Right lobe of liver (tissue), 6 donors: ENCODE results near the gene ANO4. TPM values are rescaled to one million over a fixed set of nuclear protein-coding genes. Genes with fewer than 3 reads are reported as not detected.

ENCODE experiments used
- ATAC-seq, 4 donors: fragments of 200-7000 bp; cut with Tn5 transposase; one replicate each; pipeline ENCODE4 v1.9.1; 2020; ENCODE audit warnings: mild to moderate bottlenecking in 4 of 4, moderate library complexity in 4 of 4
- DNase-seq, 3 donors: peaks; one replicate each; pipeline ENCODE4 v3.0.0-alpha.2; 2020
- H3K27ac ChIP-seq, 3 donors: fragments of 200-600 bp; one replicate each; pipeline ENCODE4 v1.8.0; 2022
- H3K27me3 ChIP-seq, 2 donors: fragments of 200-600 bp; one replicate each; pipeline ENCODE4 v1.8.0; 2022
- H3K36me3 ChIP-seq, 4 donors: fragments of 200-600 bp; sonication (generic) in 1 of 4; one replicate each; pipeline versions ENCODE4 v1.5.1 to v1.8.0; 2017 to 2022; ENCODE audit warnings: control low read depth in 1 of 4
- H3K4me1 ChIP-seq, 4 donors: fragments of 200-600 bp; sonication (generic) in 1 of 4; one replicate each; pipeline versions ENCODE4 v1.5.1 to v1.8.0; 2017 to 2022; ENCODE audit warnings: control low read depth in 1 of 4
- H3K4me3 ChIP-seq, 3 donors: fragments of 200-600 bp; one replicate each; pipeline ENCODE4 v1.8.0; 2022
- H3K9me3 ChIP-seq, 4 donors: fragments of 200-600 bp; sonication (generic) in 1 of 4; one replicate each; pipeline versions ENCODE4 v1.5.1 to v1.8.0; 2017 to 2022; ENCODE audit warnings: control low read depth in 1 of 4
- POLR2A ChIP-seq: fragments of 450-650 bp; IDR thresholded peaks from one replicate; pipeline ENCODE4 v1.6.1; 2017; ENCODE audit warnings: antibody characterized with exemption, mild to moderate bottlenecking
- WGBS: methylation state at CpG from one replicate; pipeline ENCODE4 v1.1.6; 2018; ENCODE audit warnings: low coverage, low lambda C conversion rate; ENCODE audit not compliant: insufficient coverage; ENCODE audit errors: missing lambda C conversion rate; 5-methylcytosine and 5-hydroxymethylcytosine counted together
- intact Hi-C, 2 donors: fragments of 100-400 bp; cut with DNase I; formaldehyde crosslinking; loops; one replicate each; pipeline versions ENCODE4 v1.11.2 to v1.14.1; 2022
- total RNA-seq, 6 experiments: library from RNA; depleted of rRNA in 2 of 6; stranded (reverse); fragments of >200 nt in 2 of 6; fragmentation: NEBNext Ultra II Directional in 3 of 6; extraction: Animal tissue kit (Norgen Biotek cat#: 25700) in 3 of 6; gene quantifications; one replicate each; pipeline versions ENCODE4 v1.1.0 to v1.2.4, GENCODE V29; 2016 to 2023
- TF ChIP-seq, protein P1 (sequence below), 4 donors: fragments of 200-600 bp in 3 of 4; fragments of 450-650 bp in 1 of 4; IDR thresholded peaks; one replicate each; pipeline versions ENCODE4 v1.5.1 to v1.8.0; 2016 to 2022; ENCODE audit warnings: antibody characterized with exemption in 4 of 4, mild to moderate bottlenecking in 2 of 4
- donor health status: DM: no; HTN: yes; CAD: no.
- donor health status: DM: no; HTN: no; CAD: no.
- donor health status: DM: no; HTN: no; CAD: no.
- donor health status: DM: no; HTN: yes; CAD: no.
- donor health status: DM: no; HTN: yes; CAD: no.

The ANO4 gene
- total RNA-seq, 6 experiments from 2014 or later, result 0.13 TPM; not detected in 5

- intact Hi-C loops, result no loop called here
- H3K4me1 ChIP-seq, result no peaks in the 10 kb centered on the region
- H3K27me3 ChIP-seq, result no peaks in the 10 kb centered on the region
- ATAC-seq (no peak), DNase-seq (no peak)
- 24% methylated on average over 3 of the region's 3 CpGs for WGBS
- H3K9me3 ChIP-seq, result no peaks in the 10 kb centered on the region
- H3K27ac ChIP-seq, result no peak overlapping the region
- TF ChIP-seq POLR2A, result no peak
- TF ChIP-seq, protein P1, sequence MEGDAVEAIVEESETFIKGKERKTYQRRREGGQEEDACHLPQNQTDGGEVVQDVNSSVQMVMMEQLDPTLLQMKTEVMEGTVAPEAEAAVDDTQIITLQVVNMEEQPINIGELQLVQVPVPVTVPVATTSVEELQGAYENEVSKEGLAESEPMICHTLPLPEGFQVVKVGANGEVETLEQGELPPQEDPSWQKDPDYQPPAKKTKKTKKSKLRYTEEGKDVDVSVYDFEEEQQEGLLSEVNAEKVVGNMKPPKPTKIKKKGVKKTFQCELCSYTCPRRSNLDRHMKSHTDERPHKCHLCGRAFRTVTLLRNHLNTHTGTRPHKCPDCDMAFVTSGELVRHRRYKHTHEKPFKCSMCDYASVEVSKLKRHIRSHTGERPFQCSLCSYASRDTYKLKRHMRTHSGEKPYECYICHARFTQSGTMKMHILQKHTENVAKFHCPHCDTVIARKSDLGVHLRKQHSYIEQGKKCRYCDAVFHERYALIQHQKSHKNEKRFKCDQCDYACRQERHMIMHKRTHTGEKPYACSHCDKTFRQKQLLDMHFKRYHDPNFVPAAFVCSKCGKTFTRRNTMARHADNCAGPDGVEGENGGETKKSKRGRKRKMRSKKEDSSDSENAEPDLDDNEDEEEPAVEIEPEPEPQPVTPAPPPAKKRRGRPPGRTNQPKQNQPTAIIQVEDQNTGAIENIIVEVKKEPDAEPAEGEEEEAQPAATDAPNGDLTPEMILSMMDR (IDR thresholded peaks at IDR 0.05), result no peak
- no peaks in the 10 kb centered on the region for H3K36me3 ChIP-seq
- no peak overlapping the region for H3K4me3 ChIP-seq
These were observed 109.7 kb downstream of the ANO4 start for GRCh38 chr12:100904270-100904669.

- Histone ChIP-seq H3K36me3 (no peaks in the 10 kb centered on the region), H3K9me3 (no peaks in the 10 kb centered on the region), H3K4me3 (no peak overlapping the region), H3K27ac (no peak overlapping the region), H3K27me3 (no peaks in the 10 kb centered on the region), H3K4me1 (no peaks in the 10 kb centered on the region)
- intact Hi-C loops, result no loop called here
- DNase-seq (no peak), ATAC-seq (no peak)
- 67% methylated on average over 2 of the region's 2 CpGs for WGBS
- TF ChIP-seq, protein P1 (IDR thresholded peaks at IDR 0.05), result no peak
- TF ChIP-seq POLR2A, result no peak
These were observed 113.9 kb downstream of the ANO4 start for GRCh38 chr12:100908501-100908900.

DNA sequence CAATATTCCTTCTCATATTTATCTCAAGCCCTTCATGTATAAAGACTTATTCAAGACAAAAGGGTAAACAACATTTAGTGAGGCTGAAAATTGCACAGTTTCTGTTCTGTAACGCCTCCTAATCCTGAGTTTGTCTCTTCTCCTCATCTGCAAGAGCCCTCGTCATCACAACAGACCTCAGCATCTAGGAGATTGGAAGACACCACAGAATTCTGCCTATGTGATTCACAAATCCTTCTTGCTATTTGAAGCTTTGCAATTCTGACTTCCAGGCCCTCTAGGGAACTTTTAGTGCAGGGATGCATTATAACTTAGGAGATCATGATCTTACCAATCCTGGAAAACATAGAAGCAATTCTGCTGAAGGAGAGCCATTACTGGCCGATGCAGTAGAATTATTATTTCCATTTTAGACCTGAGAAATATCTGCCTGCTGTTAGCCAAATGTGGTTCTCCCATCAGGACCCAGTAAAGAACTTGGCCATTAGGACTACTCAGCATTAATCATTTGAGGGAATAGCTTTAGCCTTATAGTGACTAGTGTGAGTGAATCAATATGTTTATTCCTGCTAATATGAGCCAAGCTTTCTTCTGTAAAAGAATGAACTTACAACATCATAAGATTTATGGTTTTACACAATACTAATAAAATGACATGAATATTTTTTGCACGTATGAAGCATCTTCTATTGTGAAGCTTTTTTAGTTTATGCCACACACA is 119.5 kb downstream of the ANO4 start:
- no peaks in the 10 kb centered on the region for H3K36me3 ChIP-seq
- H3K4me3 ChIP-seq, result no peak overlapping the region
- TF ChIP-seq, protein P1 (IDR thresholded peaks at IDR 0.05), result no peak
- TF ChIP-seq POLR2A, result no peak
- ATAC-seq, result no peak
- intact Hi-C loops, result no loop called here
- DNase-seq, result no peak
- no peak overlapping the region for H3K27ac ChIP-seq
- H3K4me1 ChIP-seq, result no peaks in the 10 kb centered on the region
- H3K27me3 ChIP-seq, result no peaks in the 10 kb centered on the region
- 43% methylated on average over 4 of the region's 4 CpGs for WGBS
- H3K9me3 ChIP-seq, result no peaks in the 10 kb centered on the region

- H3K36me3 ChIP-seq, result no peaks in the 10 kb centered on the region
- no peaks in the 10 kb centered on the region for H3K27me3 ChIP-seq
- DNase-seq (no peak), ATAC-seq (no peak)
- no peak for TF ChIP-seq POLR2A
- TF ChIP-seq, protein P1 (IDR thresholded peaks at IDR 0.05), result no peak
- H3K27ac ChIP-seq, result no peak overlapping the region
- no peak overlapping the region for H3K4me3 ChIP-seq
- intact Hi-C loops, result no loop called here
- no peaks in the 10 kb centered on the region for H3K9me3 ChIP-seq
- 55% methylated on average over 2 of the region's 2 CpGs for WGBS
- no peaks in the 10 kb centered on the region for H3K4me1 ChIP-seq
These were observed 124.5 kb downstream of the ANO4 start for GRCh38 chr12:100919116-100919515.
